Loucy (cell line): ENCODE measurements around the gene NAA25.
"Not testable (repeated sequence)": the region's sequence is repeated elsewhere in the genome, so short reads cannot be mapped to it uniquely, and the experiment has no call there.

Experiments
- H2AFZ ChIP-seq: fragments of 200-600 bp; sonication (generic); 2 replicates; pipeline ENCODE4 v1.6.0; 2016; ENCODE audit warnings: antibody characterized with exemption, mild to moderate bottlenecking, low read length, moderate library complexity
- H3F3A ChIP-seq: fragments of 200-600 bp; 2 replicates; pipeline ENCODE4 v1.6.0; 2016; ENCODE audit warnings: antibody characterized with exemption, low read depth, mild to moderate bottlenecking
- H3K27me3 ChIP-seq: fragments of 200-600 bp; sonication (generic); 2 replicates; pipeline ENCODE4 v1.6.1; 2014; ENCODE audit warnings: low read length, mild to moderate bottlenecking; ENCODE audit not compliant: insufficient read depth, poor library complexity, severe bottlenecking
- H3K36me3 ChIP-seq: fragments of 200-600 bp; sonication (generic); 2 replicates; pipeline ENCODE4 v1.6.1; 2016; ENCODE audit warnings: low read length; ENCODE audit not compliant: insufficient read depth
- H3K4me1 ChIP-seq: fragments of 200-600 bp; sonication (generic); 2 replicates; pipeline ENCODE4 v1.5.1; 2014; ENCODE audit warnings: low read length, mild to moderate bottlenecking; ENCODE audit not compliant: insufficient read depth, poor library complexity, severe bottlenecking
- H3K4me2 ChIP-seq: fragments of 200-600 bp; sonication (generic); 2 replicates; pipeline ENCODE4 v1.6.0; 2014; ENCODE audit warnings: antibody characterized with exemption, low read length, low read depth, mild to moderate bottlenecking; ENCODE audit not compliant: poor library complexity, severe bottlenecking
- H3K4me3 ChIP-seq: fragments of 200-600 bp; sonication (generic); 2 replicates; pipeline ENCODE4 v1.5.1; 2014; ENCODE audit warnings: low read length, mild to moderate bottlenecking, mixed read lengths; ENCODE audit not compliant: poor library complexity, severe bottlenecking
- H3K79me2 ChIP-seq: fragments of 200-600 bp; sonication (generic); 2 replicates; pipeline ENCODE4 v1.6.1; 2014; ENCODE audit warnings: low read length; ENCODE audit not compliant: insufficient read depth
- H3K9ac ChIP-seq: fragments of 200-600 bp; sonication (generic); 2 replicates; pipeline ENCODE4 v1.6.0; 2014; ENCODE audit warnings: mild to moderate bottlenecking, low read depth, low read length, moderate library complexity; ENCODE audit not compliant: poor library complexity, severe bottlenecking
- H3K9me2 ChIP-seq: fragments of 200-600 bp; sonication (generic); replicated peaks from 2 replicates; pipeline ENCODE4 v1.6.1; 2016; ENCODE audit warnings: low read depth, low read length, mixed read lengths
- H3K9me3 ChIP-seq: fragments of 200-600 bp; sonication (generic); 2 replicates; pipeline ENCODE4 v1.6.1; 2014; ENCODE audit warnings: mild to moderate bottlenecking, antibody characterized with exemption, low read length, low read depth; ENCODE audit not compliant: insufficient read depth
- H4K20me1 ChIP-seq: fragments of 200-600 bp; sonication (generic); 2 replicates; pipeline ENCODE4 v1.6.0; 2014; ENCODE audit warnings: antibody characterized with exemption, low read length, mild to moderate bottlenecking; ENCODE audit not compliant: insufficient read depth, poor library complexity, severe bottlenecking
- EZH2phosphoT487 ChIP-seq: fragments of 200-600 bp; IDR thresholded peaks from 2 replicates; pipeline ENCODE4 v1.6.1; 2018; ENCODE audit warnings: antibody characterized with exemption, mild to moderate bottlenecking, moderate library complexity, borderline replicate concordance
- TF ChIP-seq, protein P1 (sequence below): fragments of 200-600 bp; sonication (generic); conservative IDR thresholded peaks from 2 replicates; pipeline ENCODE4 v1.5.1; 2014; ENCODE audit warnings: mild to moderate bottlenecking, antibody characterized with exemption, low read length

Gene NAA25

DNA sequence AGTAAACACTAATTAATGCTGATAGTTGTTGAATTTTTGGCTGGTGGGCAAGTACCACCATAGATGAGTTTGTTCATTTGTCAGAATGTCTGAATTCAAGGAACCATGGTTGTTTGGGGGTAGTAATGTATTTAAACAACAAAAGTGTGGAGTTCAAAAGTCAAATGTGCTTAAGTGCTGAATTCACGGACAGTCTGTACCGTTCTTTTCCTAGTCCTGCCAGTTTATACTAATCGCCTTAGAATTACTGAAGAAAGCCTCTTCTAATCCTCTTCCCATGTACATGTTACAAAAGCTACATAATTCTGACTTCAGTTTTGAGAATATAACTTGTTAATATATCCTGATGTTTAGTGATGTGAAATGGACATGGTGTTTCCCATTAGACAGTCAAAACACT lies 2.7 kb downstream of the NAA25 start:
- Histone ChIP-seq H3K9ac (no peak overlapping the region), H3F3A (no peaks in the 10 kb centered on the region), H3K36me3 (peaks cover 4% of the 10 kb centered on the region; the same call in 1 of the 2 replicates), H3K27me3 (no peaks in the 10 kb centered on the region), H4K20me1 (peaks cover 55% of the 10 kb centered on the region), H3K4me1 (peaks cover 34% of the 10 kb centered on the region), H2AFZ (no peak overlapping the region), H3K79me2 (peaks cover 77% of the 10 kb centered on the region), H3K9me2 (no peaks in the 10 kb centered on the region), H3K4me3 (peak overlapping the region; percentile 81), H3K4me2 (peak overlapping the region; percentile 80), H3K9me3 (no peaks in the 10 kb centered on the region)
- TF ChIP-seq EZH2phosphoT487: no peak
- TF ChIP-seq, protein P1, sequence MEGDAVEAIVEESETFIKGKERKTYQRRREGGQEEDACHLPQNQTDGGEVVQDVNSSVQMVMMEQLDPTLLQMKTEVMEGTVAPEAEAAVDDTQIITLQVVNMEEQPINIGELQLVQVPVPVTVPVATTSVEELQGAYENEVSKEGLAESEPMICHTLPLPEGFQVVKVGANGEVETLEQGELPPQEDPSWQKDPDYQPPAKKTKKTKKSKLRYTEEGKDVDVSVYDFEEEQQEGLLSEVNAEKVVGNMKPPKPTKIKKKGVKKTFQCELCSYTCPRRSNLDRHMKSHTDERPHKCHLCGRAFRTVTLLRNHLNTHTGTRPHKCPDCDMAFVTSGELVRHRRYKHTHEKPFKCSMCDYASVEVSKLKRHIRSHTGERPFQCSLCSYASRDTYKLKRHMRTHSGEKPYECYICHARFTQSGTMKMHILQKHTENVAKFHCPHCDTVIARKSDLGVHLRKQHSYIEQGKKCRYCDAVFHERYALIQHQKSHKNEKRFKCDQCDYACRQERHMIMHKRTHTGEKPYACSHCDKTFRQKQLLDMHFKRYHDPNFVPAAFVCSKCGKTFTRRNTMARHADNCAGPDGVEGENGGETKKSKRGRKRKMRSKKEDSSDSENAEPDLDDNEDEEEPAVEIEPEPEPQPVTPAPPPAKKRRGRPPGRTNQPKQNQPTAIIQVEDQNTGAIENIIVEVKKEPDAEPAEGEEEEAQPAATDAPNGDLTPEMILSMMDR: no peak

DNA sequence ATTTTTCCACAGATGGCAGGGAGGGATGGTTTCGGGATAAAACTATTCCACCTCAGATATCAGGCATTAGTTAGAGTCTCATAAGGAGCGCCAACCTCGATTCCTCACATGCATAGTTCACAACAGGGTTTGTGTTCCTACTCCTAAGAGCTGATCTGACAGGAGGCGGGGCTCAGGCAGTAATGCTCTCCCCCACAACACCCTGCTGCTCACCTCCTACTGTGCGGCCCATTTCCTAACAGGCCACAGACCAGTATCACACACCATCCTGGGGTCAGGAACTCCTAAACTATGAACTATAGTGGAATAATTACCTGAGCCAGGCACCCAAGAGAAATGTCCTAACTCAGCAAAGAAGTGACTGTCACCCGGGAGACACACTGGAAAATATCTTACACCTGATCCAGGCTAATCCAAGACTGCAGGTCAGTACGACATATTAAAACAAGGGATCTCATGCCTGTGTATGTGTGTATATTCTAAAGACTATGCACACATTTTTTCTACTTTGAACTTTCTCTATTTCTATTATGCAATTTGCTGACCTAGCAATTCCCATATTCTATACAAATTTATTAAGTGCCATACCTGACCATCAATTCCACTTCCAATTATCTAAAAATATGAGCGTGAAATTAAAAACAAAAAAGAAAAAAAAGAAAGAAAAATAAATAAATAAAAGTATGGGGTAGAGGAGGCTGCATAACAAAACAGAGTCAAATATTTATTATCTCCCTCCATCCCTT lies 4.7 kb downstream of the NAA25 start:
- H4K20me1 ChIP-seq: peaks cover 64% of the 10 kb centered on the region
- peaks cover 34% of the 10 kb centered on the region for H3K4me1 ChIP-seq
- H2AFZ ChIP-seq: no peak overlapping the region
- peak overlapping the region; percentile 16 for H3K4me3 ChIP-seq
- H3K27me3 ChIP-seq: no peaks in the 10 kb centered on the region
- peaks cover 14% of the 10 kb centered on the region; the same call in 1 of the 2 replicates for H3K36me3 ChIP-seq
- TF ChIP-seq, protein P1: no peak
- no peak for TF ChIP-seq EZH2phosphoT487
- peak overlapping the region; percentile 63 for H3K4me2 ChIP-seq
- H3K9me3 ChIP-seq: no peaks in the 10 kb centered on the region
- no peaks in the 10 kb centered on the region for H3F3A ChIP-seq
- H3K9me2 ChIP-seq: no peaks in the 10 kb centered on the region
- H3K9ac ChIP-seq: no peak overlapping the region
- H3K79me2 ChIP-seq: peaks cover 91% of the 10 kb centered on the region

DNA sequence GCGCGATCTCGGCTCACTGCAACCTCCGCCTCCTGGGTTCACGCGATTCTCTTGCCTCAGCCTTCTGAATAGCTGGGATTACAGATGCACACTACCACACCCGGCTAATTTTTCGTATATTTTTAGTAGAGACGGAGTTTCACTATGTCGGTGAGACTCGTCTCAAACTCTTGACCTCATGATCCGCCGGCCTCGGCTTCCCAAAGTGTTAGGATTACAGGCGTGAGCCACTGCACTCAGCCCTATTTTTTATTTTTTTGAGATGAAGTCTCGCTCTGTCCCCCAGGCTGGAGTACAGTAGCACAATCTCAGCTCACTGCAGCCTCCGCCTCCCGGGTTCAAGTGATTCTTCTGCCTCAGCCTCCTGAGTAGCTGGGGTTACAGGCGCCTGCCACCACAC lies 5.8 kb downstream of the NAA25 start:
- Histone ChIP-seq H3K36me3 (peaks cover 20% of the 10 kb centered on the region; the same call in 1 of the 2 replicates), H4K20me1 (peaks cover 58% of the 10 kb centered on the region), H3K4me1 (peaks cover 34% of the 10 kb centered on the region), H3K79me2 (peaks cover 81% of the 10 kb centered on the region)
- not testable (repeated sequence) for H3K4me3 ChIP-seq, H3F3A ChIP-seq, H3K9me2 ChIP-seq, H3K27me3 ChIP-seq, H2AFZ ChIP-seq, H3K4me2 ChIP-seq, H3K9ac ChIP-seq, H3K9me3 ChIP-seq

DNA sequence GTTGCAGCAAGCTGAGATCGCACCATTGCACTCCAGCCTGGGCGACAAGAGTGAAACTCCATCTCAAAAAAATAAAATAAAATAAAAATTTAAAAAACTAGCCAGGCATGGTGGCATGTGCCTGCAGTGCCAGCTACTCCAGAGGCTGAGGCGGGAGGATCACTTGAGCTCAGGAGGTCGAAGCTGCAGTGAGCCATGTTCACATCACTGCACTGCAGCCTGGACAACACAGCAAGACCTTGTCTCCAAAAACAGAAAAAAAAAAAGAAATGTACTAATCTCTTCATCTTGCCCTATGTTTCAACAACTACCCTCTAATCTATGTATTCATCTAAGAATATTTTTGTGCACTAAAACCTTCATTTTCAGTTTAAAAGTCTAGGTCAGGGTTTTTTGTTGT lies 6.5 kb downstream of the NAA25 start:
- peaks cover 24% of the 10 kb centered on the region; the same call in 1 of the 2 replicates for H3K36me3 ChIP-seq
- H3K9me3 ChIP-seq: no peaks in the 10 kb centered on the region
- H3K27me3 ChIP-seq: no peaks in the 10 kb centered on the region
- peaks cover 80% of the 10 kb centered on the region for H3K79me2 ChIP-seq
- no peaks in the 10 kb centered on the region for H3F3A ChIP-seq
- H3K9ac ChIP-seq: no peak overlapping the region
- no peak overlapping the region for H2AFZ ChIP-seq
- no peaks in the 10 kb centered on the region for H3K9me2 ChIP-seq
- TF ChIP-seq, protein P1: no peak
- no peak for TF ChIP-seq EZH2phosphoT487
- peaks cover 53% of the 10 kb centered on the region for H4K20me1 ChIP-seq
- peaks cover 28% of the 10 kb centered on the region for H3K4me1 ChIP-seq
- no peak overlapping the region for H3K4me2 ChIP-seq
- no peak overlapping the region for H3K4me3 ChIP-seq

DNA sequence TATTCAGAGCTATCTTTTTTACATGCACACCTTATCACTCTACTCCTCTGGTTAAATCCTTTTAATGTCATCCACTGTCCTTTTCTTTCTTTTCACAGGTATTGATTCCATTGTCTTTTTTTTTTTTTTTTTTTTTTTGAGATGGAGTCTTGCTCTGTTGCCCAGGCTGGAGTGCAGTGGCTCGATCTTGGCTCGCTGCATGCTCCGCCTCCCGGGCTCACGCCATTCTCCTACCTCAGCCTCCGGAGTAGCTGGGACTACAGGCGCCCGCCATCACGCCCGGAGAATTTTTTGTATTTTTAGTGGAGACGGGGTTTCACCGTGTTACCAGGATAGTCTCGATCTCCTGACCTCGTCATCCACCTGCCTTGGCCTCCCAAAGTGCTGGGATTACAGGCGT lies 8.1 kb downstream of the NAA25 start:
- Histone ChIP-seq H3K36me3 (peaks cover 30% of the 10 kb centered on the region; the same call in 1 of the 2 replicates), H3K79me2 (peaks cover 79% of the 10 kb centered on the region), H4K20me1 (peaks cover 48% of the 10 kb centered on the region), H3K4me1 (peaks cover 12% of the 10 kb centered on the region)
- not testable (repeated sequence) for H3K4me3 ChIP-seq, H3K9me3 ChIP-seq, H2AFZ ChIP-seq, H3F3A ChIP-seq, H3K4me2 ChIP-seq, H3K9me2 ChIP-seq, H3K27me3 ChIP-seq, H3K9ac ChIP-seq
